GM19025 (cell line): ENCODE data around the gene NONO.
"Not testable (repeated sequence)": the region's sequence is repeated elsewhere in the genome, so short reads cannot be mapped to it uniquely, and the experiment has no call there.

Experiments
- ATAC-seq: cut with Tn5 transposase; IDR thresholded peaks from one replicate; pipeline ENCODE4 v1.9.1; 2021; ENCODE audit warnings: mild to moderate bottlenecking, low read depth, moderate library complexity; ENCODE audit not compliant: unreplicated experiment

NONO gene

GRCh38 chrX:71282514-71283402 lies 677 bp upstream of the NONO start:
- peak; percentile 33 for ATAC-seq

DNA sequence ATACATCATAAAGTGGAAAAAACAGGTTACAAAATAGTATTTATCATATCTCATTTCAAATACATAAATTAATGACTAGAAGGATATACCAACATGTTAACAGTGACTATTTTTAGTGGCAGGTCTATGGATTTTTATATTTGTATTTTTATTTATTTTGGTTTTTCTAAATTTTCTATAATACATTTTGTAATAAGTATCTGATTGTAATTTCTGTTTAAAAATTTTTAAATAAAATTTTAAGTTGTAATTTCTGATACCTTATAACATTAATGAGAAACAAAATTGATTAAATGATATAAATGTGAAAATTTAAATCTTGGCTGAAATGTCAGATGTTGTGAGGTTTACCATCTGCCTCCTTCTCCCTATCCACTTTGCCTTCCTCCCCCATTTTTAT lies 2.5 kb downstream of the NONO start:
- no peak for ATAC-seq

GRCh38 chrX:71291381-71291780 lies 7.9 kb downstream of the NONO start:
- ATAC-seq = no peak

DNA sequence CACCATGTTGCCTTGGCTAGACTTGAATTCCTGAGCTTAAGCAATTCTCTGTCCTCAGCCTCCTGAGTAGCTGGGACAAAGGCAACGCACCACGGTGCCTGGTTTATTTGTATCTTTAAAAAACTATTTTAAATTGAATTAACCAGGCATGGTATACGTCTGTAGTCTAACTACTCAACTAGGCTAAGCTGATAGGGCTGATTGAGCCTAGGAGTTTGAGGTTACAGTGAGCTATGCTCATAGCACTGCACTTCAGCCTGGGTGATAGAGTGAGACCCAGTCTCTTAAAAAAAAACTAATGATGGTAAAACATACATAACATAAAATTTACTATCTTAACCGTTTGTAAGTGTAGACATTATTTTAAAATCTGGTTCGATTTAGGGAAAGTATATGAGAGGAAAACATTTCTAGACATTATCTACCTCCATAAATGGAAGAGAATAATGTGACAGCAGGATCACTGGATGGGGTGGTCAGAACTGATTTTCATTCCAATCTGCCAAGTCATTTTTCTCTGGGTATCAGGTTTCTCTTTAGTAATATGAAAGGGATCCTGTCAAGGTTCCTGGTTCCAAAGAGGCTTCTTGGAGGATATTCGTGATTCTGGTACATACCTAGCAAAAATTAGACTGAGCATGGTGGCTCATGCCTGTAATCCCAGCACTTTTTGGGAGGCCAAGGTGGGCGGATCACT lies 9.4 kb downstream of the NONO start:
- ATAC-seq = no peak

GRCh38 chrX:71296806-71297205 lies 13.4 kb downstream of the NONO start:
- ATAC-seq = no peak

GRCh38 chrX:71298119-71298518 lies 14.7 kb downstream of the NONO start:
- ATAC-seq = no peak

GRCh38 chrX:71300064-71300463 lies 16.6 kb downstream of the NONO start:
- not testable (repeated sequence) for ATAC-seq

DNA sequence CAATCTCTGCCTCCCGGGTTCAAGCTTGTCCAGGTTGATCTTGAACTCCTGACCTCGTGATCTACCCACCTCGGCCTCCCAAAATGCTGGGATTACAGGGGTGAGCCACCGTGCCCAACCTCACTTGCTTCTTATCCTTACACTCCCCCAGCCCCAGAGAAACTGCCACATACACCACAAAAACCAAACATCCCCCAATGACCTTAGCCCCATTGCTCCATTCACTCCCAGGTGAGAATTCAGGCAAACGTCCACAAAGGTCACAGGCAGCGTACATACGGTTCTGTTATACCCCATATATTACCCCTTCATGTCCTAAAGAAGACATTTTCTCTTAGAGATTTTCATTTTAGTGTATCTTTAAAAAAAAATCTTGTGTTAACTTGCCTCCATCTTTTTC lies 17.1 kb downstream of the NONO start:
- not testable (repeated sequence) for ATAC-seq

GRCh38 chrX:71301195-71301924 lies 17.9 kb downstream of the NONO start, which contains the start of gene ITGB1BP2:
TSS of gene ITGB1BP2 (plus strand) at chrX:71301750. CDS start at chrX:71301807, 57 bp downstream.
- no peak for ATAC-seq

DNA sequence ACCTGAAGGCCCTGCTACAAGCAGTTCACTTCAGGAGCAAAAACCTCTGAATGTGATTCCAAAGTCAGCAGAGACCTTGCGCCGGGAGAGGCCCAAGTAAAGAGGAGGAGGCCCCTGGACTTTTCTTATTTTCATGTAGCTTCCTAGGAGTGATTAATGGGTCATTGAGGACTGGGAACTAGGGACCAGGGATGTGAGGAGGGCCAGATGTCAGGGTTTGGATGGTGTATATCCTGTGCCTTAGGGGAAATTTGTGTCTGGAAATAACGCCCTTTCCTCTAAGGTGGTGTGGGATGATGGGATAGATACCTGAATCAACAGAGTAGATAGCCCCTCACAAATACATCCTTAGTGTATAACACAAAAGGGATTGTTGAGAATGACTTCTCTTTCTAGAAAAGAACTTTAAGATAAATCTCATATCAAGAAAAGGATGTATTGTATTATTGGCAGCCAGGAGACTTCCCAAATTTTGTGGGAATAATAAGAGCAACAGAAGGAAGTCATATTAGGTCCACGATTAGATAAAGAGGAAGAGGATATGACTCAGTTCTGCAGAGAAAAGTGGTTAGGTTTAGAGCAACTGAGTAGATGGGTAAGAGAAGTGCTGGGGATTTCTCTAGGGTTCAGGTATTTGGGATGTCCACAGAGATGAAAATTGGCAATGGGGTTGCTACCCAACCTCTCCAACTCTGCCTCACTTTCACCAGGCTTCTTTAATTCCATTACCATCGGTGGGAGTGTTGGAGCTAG lies 19.2 kb downstream of the NONO start:
- no peak for ATAC-seq

DNA sequence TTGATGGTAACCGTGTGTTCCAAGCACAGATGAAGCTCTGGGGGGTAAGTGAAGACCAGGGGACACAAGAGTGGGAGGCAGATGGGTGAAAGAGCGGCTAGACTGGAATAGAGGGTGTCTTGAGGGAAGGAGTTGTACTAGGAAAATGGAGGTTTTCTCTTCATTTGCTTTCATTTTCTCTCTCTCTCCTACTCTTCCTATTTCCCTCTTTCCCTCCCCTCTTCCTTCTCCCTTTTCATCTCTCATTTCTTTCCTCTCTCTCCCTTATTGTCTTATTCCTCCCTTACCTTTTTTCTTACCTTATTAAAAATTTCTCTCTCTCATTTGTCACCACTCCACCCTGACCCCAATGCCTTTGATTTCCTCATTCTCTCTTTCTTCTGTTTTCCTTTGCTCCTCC lies 21.1 kb downstream of the NONO start:
- no peak for ATAC-seq

- no peak for ATAC-seq
These were observed 32.5 kb downstream of the NONO start for GRCh38 chrX:71315917-71316316.

GRCh38 chrX:71316959-71317358 lies 33.5 kb downstream of the NONO start:
- ATAC-seq = not testable (repeated sequence)

- no peak for ATAC-seq
These were observed 36.7 kb downstream of the NONO start for GRCh38 chrX:71320126-71320525.

DNA sequence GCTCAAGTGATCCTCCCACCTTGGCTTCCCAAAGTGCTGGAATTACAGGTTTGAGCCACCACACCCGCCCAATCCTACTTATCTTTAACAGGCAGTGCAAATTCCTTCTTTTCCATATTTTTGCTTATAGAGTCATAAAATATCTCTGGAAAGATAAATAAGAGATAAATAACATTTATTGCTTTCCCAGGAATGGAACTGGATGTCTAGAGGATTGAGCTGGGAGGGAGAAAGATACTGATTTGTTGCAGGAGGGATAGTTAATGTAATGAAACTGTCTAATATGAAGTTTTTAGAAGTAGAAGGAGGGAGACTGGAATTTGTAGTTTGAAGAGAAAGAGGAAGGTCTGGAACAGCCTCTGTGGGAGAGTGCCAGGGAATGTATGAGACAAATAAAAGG lies 38.3 kb downstream of the NONO start:
- no peak for ATAC-seq

GRCh38 chrX:71324452-71324851 lies 41.0 kb downstream of the NONO start:
- ATAC-seq = not testable (repeated sequence)

DNA sequence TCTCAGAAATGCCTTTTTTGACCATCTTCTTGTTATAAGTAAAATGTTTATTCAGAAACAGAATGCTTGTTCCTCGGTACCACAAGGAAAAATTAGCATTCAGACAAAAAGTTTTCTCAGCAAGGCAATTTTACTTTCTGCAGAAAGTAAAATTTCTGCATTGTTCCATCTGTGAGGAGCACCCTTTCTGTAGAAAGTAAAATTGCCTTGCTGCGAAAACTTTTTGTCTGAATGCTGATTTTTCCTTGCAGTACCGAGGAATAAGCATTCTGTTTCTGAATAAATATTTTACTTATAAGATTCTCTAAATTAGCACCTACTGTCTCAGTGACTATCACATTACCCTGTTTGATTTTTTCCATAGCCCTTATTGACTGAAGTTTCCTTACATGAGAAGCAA lies 43.0 kb downstream of the NONO start:
- no peak for ATAC-seq

GRCh38 chrX:71349151-71349665 lies 65.8 kb downstream of the NONO start:
- ATAC-seq = not testable (repeated sequence)

GRCh38 chrX:71349867-71350266 lies 66.4 kb downstream of the NONO start:
- not testable (repeated sequence) for ATAC-seq
